HL-60 (cell line): ENCODE measurements around the gene PARP3.

Experiments
- CTCF ChIP-seq: IDR thresholded peaks from one replicate; pipeline ENCODE4 v1.5.1; 2011; ENCODE audit warnings: low read length, control low read depth, inconsistent platforms; ENCODE audit not compliant: insufficient read depth
- POLR2AphosphoS5 ChIP-seq: IDR thresholded peaks from 2 replicates; pipeline ENCODE4 v1.6.1; 2012; ENCODE audit warnings: low read depth
- REST ChIP-seq: IDR thresholded peaks from 2 replicates; pipeline ENCODE4 v1.6.1; 2012; ENCODE audit warnings: low read depth; ENCODE audit not compliant: insufficient replicate concordance

- TF ChIP-seq POLR2AphosphoS5 (no peak), CTCF (no peak), REST (no peak)
These were observed 26.9 kb downstream of the PARP3 start for GRCh38 chr3:51968883-51969678.
